GM18951 (cell line): ENCODE measurements around the gene DBT.
"Not testable (repeated sequence)": the region's sequence is repeated elsewhere in the genome, so short reads cannot be mapped to it uniquely, and the experiment has no call there.

Experiments used
- POLR2A ChIP-seq: IDR thresholded peaks from 4 replicates; pipeline ENCODE4 v1.6.1; 2011; ENCODE audit warnings: mild to moderate bottlenecking; ENCODE audit not compliant: insufficient read length, insufficient read depth; ENCODE audit errors: extremely low read depth
- in situ Hi-C: fragments of 300-500 bp; cut with MboI; formaldehyde crosslinking; loops from one replicate; pipeline ENCODE4 v1.12.0; 2022; ENCODE audit warnings: low sequenced_read_pairs, mixed read lengths, inconsistent platforms; ENCODE audit not compliant: unreplicated experiment

The DBT gene

DNA sequence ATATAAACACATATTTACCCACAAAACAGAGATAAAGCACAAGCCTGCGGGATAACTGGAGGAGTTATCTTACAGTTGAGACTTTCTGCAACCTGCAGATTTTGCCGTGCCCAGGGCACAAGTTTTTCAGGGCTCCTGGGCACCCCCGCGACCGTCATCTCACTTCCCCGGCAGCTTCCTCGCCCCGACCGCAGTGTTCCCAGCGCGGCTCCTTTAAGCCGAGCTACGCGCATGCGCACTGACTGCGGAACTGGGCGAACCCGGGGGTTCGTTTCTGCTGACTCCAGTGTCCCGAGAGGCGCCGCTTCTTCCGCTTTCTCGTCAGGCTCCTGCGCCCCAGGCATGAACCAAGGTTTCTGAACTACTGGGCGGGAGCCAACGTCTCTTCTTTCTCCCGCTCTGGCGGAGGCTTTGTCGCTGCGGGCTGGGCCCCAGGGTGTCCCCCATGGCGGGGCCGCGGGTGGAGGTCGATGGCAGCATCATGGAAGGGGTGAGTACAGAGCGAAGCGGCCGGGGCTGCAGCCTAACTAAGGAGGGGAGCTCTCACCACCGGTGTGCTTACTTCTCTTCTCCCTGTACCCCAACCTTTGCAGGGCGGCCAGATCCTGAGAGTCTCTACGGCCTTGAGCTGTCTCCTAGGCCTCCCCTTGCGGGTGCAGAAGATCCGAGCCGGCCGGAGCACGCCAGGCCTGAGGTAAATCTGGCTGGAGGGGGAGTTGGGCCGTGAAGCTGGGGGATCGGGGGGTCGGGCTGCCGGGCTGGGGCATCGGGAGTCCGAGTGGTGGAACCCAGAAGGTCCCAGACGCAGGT is 16.5 kb upstream of the DBT start, which contains the start of gene RTCA:
TSS of gene RTCA (plus strand) at position 286 of the 810 bp plus-strand sequence. CDS start at position 446, 160 bp downstream.
- TF ChIP-seq POLR2A: peak; percentile 88
- in situ Hi-C loops: no loop called here

DNA sequence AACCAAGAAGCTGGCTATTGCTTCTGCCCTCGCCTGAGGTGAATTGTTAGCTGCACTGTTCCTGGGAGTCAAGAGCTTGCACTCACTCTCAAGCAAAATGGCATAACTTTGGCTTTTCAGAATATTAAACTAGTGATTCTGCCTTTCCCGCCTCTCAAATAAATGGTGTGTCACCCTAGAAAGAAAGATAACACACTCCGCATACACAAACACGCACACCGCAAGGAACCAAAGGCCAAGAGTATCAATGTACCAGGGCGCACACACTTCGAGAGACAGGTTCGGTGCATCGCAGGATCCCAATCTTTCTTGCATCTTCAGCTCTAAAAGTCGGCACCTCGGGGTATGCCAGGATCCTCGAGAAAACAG is 15.9 kb upstream of the DBT start:
- in situ Hi-C loops: no loop called here
- TF ChIP-seq POLR2A: no peak

DNA sequence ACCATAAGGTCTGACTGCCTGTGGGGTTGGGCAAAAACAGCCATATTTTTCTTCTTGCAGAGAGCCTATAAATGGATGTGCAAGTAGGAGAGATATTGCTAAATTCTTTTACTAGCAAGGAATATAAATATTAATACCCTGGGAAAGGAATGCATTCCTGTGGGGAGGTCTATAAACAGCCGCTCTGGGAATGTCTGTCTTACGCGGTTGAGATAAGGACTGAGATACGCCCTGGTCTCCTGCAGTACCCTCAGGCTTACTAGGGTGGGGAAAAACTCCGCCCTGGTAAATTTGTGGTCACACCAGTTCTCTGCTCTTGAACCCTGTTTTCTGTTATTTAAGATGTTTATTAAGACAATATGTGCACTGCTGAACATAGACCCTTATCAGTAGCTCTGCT is 14.4 kb upstream of the DBT start:
- in situ Hi-C loops: not testable (repeated sequence)

DNA sequence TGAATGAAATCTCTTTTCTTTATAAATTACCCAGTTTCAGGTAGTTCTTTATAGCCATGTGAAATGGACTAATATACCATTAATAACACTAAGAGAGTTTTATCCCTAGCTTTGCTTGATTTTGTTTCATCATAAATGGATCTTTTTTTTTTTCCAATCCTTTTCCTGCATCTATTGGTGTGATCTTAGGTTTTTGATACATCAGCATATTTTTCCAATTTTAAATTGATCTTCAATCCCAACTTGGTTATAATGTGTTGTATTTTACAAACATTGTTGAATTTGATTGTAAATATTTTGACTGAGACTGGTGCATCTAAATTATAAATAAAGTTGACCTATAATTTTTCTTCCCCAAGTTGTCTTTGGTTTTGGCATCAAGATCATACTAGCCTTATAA is 12.1 kb upstream of the DBT start:
- in situ Hi-C loops: no loop called here
- TF ChIP-seq POLR2A: no peak

DNA sequence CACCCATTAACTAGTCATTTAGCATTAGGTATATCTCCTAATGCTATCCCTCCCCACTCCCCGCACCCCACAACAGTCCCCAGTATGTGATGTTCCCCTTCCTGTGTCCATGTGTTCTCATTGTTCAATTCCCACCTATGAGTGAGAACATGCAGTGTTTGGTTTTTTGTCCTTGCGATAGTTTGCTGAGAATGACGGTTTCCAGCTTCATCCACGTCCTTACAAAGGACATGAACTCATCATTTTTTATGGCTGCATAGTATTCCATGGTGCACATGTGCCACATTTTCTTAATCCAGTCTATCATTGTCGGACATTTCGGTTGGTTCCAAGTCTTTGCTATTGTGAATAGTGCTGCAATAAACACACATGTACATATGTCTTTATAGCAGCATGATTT is 8.8 kb upstream of the DBT start:
- in situ Hi-C loops: not testable (repeated sequence)

DNA sequence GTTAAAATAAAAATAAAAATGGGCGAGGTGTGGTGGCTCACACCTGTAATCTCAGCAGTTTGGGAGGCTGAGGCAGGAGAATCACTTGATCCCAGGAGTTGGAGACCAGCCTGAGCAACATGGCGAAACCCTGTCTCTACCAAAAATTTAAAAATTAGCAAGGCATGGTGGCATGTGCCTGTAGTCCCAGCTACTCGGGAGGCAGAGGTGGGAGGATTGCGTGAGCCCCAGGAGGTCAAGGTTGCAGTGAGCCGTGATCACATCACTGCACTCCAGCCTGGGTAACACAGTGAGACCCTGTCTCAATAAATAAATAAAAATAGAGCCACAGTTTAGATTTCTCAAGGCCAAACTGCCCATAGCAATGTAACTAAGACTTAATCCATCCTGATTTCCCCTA is 6.6 kb upstream of the DBT start:
- in situ Hi-C loops: not testable (repeated sequence)

DNA sequence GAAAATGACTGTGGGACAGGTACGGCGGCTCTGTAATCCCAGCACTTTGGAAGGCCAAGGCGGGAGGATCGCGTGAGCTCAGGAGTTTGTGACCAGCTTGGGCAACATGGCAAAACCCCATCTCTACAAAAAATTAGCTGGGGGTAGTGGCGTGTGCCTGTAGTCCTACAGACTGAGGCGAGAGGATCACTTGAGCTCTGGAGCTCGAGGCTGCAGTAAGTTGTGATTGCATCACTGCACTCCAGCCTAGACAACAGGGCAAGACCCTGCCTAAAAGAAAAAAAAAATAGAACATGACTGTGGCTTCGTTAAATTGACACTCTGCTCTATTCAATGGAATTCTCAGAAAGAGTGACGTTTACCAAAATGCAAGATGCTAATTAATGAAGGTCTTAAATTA is 3.9 kb upstream of the DBT start:
- TF ChIP-seq POLR2A: no peak
- in situ Hi-C loops: no loop called here

DNA sequence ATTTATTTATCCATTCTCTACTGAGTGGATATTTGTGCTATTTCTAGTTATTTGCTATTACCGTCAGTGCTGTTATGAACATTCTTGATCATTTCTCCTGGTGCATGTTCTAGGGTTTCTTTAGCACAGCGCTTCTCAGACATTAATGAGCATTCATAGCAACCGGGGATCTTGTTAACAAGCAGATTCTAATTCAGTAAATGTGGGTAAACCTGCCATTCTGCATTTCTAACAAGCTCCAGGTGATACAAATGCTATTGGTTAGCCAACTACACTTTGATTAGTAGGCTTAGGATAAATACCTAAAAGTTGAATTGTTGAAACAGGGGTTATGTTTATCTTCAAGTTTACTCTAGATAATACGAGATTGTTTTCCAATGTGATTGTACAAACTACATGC is 3.3 kb upstream of the DBT start:
- in situ Hi-C loops: no loop called here
- no peak for TF ChIP-seq POLR2A

DNA sequence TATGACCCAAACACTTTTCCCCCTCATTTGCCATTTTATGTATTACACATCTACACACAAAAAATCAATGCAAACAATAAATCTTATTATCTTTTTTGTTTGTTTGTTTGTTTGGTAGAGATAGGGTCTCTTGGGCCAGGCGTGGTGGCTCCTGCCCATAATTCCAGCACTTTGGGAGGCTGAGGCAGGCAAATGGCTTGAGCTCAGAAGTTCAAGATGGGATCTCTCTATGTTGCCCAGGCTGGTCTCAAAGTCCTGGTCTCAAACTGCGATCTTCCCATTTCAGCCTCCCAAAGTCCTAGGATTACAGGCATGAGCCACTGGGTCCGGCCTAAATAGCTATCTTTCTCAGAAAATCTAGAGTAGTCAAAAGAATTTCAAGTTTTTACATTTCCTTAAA is 1.2 kb upstream of the DBT start:
- no peak for TF ChIP-seq POLR2A
- in situ Hi-C loops: no loop called here

DNA sequence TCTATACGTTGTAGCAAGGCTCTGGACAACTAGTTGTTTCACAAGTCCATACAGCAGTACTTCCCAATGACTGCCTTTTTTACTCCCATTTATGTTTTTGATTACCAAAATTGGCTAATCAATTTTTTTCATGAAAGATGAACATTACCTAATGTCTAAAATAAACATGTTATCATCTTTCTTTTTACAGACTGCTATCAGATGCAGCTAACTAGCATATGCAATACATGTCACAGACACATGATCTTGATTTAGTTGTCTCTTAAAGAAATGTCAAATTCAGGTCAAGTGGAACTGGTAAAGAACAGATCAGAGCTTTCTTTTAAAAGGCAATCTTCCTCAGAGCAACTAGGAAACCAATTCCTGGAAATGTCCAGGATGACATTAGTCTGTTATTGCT is 630 bp upstream of the DBT start:
- no peak for TF ChIP-seq POLR2A
- in situ Hi-C loops: no loop called here

DNA sequence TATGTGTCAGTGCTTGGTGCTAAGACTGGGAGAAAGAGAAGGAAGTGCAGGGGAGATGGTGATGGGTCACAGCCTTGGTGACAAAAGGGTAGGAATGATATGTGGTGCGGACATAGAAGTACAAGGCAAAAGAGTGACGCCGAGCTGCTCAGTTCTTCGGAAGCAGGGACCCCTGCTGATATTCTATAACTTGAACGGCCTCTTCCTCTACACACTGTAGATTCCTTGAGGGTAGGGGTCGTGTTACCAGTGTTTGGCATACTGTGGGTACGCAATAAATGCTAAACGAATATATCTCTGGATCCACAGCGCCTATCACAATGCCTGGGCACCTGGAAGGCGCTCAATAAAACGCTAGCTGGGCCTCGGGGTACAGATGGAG is 488 bp downstream of the DBT start:
- TF ChIP-seq POLR2A: no peak
- in situ Hi-C loops: no loop called here

DNA sequence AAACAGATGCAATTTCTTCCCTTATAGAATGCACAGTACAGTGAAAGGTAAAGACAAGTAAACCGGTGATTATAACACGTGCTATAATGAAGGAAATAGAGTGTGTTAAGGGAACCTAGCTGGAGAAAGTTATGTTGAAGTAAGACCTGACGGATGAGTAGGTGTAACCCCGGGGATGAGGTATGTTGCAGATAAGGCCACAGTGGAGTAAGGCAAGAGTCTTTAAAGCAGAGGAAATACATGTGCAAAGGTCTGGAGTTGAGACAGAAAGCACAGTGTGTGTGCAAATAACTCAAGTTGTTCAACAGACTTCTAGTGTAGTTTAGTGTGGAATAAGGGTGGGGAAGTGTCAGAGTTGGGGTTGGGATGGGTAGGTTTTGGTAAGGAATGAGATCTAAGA is 2.9 kb downstream of the DBT start:
- no peak for TF ChIP-seq POLR2A
- in situ Hi-C loops: no loop called here

DNA sequence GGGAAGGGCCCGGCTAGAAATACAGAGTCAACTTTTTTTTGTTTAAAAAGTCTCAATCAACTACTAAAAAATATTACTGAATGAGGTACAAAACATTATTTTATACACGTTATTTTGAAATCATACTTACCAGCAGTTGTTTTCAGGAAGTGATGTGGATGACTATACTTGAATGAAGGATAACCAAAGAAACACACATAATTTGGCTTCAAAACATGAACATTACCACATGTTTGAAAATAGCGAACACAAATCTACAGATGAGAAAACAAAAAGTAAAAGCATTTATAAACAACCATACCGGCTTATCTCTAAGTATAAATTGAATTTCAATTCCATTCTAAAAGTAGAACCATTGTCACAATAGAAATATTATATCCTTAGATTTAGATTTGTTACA is 9.0 kb downstream of the DBT start:
- in situ Hi-C loops: no loop called here
- no peak for TF ChIP-seq POLR2A

DNA sequence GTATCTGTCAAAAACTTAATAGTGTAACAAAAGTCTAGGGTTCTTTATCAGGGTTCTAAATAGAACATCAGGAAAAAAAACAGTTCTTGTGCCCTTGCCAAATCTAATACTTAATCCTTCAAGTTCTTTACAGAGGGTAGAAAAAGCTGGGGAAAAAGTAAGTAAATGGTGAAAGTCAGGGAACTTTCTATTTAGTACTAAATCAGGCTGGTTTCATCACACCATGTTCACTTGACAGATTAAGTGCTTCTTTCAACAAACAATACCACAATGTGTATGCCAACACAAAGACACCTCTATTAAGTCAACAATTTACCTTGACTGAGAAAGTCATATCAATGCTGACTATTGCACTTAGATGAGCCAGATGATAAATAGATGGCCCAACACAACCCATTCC is 9.7 kb downstream of the DBT start:
- in situ Hi-C loops: no loop called here

DNA sequence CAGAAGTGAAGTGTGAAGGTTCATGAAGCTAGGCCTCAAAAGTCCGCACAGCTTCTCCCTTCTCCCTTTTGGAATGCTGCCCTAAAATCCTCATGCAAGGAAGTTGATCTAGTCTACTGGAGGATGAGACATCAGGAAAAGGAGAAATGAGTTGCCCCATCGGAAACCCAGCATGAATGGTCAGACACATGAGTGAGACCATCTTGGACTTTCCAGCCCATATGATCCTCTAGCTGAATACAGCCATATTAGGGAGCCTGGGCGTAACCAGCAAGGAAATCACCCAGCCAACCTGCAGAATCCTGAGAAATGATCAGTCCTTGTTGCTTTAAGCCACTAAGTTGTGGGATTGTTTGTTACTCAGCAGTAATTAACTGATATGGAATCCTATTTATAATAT is 12.5 kb downstream of the DBT start:
- TF ChIP-seq POLR2A: no peak
- in situ Hi-C loops: no loop called here

More for the DNA sequence above, 9.7 kb downstream of the DBT start:
- TF ChIP-seq POLR2A: no peak
